NCI-H1105 (cell line): ENCODE results near the gene COL27A1.

Experiments used
- DNase-seq: peaks from one replicate; lab custom pipeline; 2025; lab: John Stamatoyannopoulos, UW

Gene COL27A1

GRCh38 chr9:114287763-114288192 is 132.4 kb downstream of the COL27A1 start:
- no peak for DNase-seq

GRCh38 chr9:114288193-114289091 is 133.1 kb downstream of the COL27A1 start:
- no peak for DNase-seq

GRCh38 chr9:114289106-114289505 is 133.8 kb downstream of the COL27A1 start:
- DNase-seq, result no peak

- no peak for DNase-seq
Observed at GRCh38 chr9:114289571-114290481, 134.5 kb downstream of the COL27A1 start.

- no peak for DNase-seq
Observed at GRCh38 chr9:114290561-114290986, 135.2 kb downstream of the COL27A1 start.

GRCh38 chr9:114291064-114291474 is 135.7 kb downstream of the COL27A1 start:
- DNase-seq, result no peak

- DNase-seq, result no peak
Observed at GRCh38 chr9:114291886-114292590, 136.7 kb downstream of the COL27A1 start.

- DNase-seq, result no peak
Observed at GRCh38 chr9:114294664-114295063, 139.3 kb downstream of the COL27A1 start.

- no peak for DNase-seq
Observed at GRCh38 chr9:114296338-114296737, 141.0 kb downstream of the COL27A1 start.

- DNase-seq, result no peak
Observed at GRCh38 chr9:114299286-114300152, 144.2 kb downstream of the COL27A1 start.

- no peak for DNase-seq
Observed at GRCh38 chr9:114300153-114300845, 145.0 kb downstream of the COL27A1 start.

- DNase-seq, result no peak
Observed at GRCh38 chr9:114300846-114301797, 145.8 kb downstream of the COL27A1 start.

GRCh38 chr9:114301798-114302565 is 146.6 kb downstream of the COL27A1 start:
- no peak for DNase-seq

GRCh38 chr9:114302727-114303126 is 147.4 kb downstream of the COL27A1 start:
- DNase-seq, result no peak

- no peak for DNase-seq
Observed at GRCh38 chr9:114303571-114303970, 148.2 kb downstream of the COL27A1 start.

- DNase-seq, result no peak
Observed at GRCh38 chr9:114303977-114304376, 148.6 kb downstream of the COL27A1 start.

GRCh38 chr9:114304416-114305188 is 149.3 kb downstream of the COL27A1 start:
- no peak for DNase-seq

GRCh38 chr9:114307899-114308267 is 152.5 kb downstream of the COL27A1 start:
- no peak for DNase-seq
